GM23248 (cell line): ENCODE measurements around the gene BIRC7. TPM values are rescaled to one million over a fixed set of nuclear protein-coding genes. Genes with fewer than 3 reads are reported as not detected.

ENCODE experiments used
- DNase-seq: peaks from one replicate; pipeline ENCODE4 v3.0.0-alpha.2; 2015
- H2AFZ ChIP-seq: fragments of 200-600 bp; sonication (generic); 2 replicates; pipeline ENCODE4 v1.6.1; 2016; ENCODE audit warnings: antibody characterized with exemption
- H3F3A ChIP-seq: fragments of 200-600 bp; sonication (generic); 2 replicates; pipeline ENCODE4 v1.6.1; 2016; ENCODE audit warnings: mild to moderate bottlenecking, antibody characterized with exemption, mixed run types; ENCODE audit not compliant: insufficient read depth
- H3K27ac ChIP-seq: fragments of 200-600 bp; sonication (generic); 2 replicates; pipeline ENCODE4 v1.5.1; 2016; ENCODE audit warnings: mild to moderate bottlenecking
- H3K27me3 ChIP-seq: fragments of 200-600 bp; sonication (generic); replicated peaks from 2 replicates; pipeline ENCODE4 v1.6.1; 2016; ENCODE audit warnings: mild to moderate bottlenecking; ENCODE audit not compliant: insufficient read depth
- H3K36me3 ChIP-seq: fragments of 200-600 bp; sonication (generic); 2 replicates; pipeline ENCODE4 v1.6.1; 2016; ENCODE audit warnings: low read depth, mild to moderate bottlenecking
- H3K4me1 ChIP-seq: fragments of 200-600 bp; sonication (generic); 2 replicates; pipeline ENCODE4 v1.6.1; 2016; ENCODE audit warnings: mild to moderate bottlenecking; ENCODE audit not compliant: insufficient read depth
- H3K4me2 ChIP-seq: fragments of 200-600 bp; sonication (generic); one replicate; pipeline ENCODE4 v1.6.1; 2016; ENCODE audit warnings: mild to moderate bottlenecking; ENCODE audit not compliant: unreplicated experiment
- H3K4me3 ChIP-seq: fragments of 200-600 bp; sonication (generic); 2 replicates; pipeline ENCODE4 v1.5.1; 2016; ENCODE audit warnings: mild to moderate bottlenecking
- H3K79me2 ChIP-seq: fragments of 200-600 bp; sonication (generic); 2 replicates; pipeline ENCODE4 v1.6.1; 2016; ENCODE audit warnings: mild to moderate bottlenecking; ENCODE audit not compliant: insufficient read depth
- H3K9ac ChIP-seq: fragments of 200-600 bp; sonication (generic); 2 replicates; pipeline ENCODE4 v1.6.1; 2016; ENCODE audit warnings: mild to moderate bottlenecking
- H3K9me2 ChIP-seq: fragments of 200-600 bp; sonication (generic); 2 replicates; pipeline ENCODE4 v1.6.1; 2016; ENCODE audit warnings: mixed run types, mild to moderate bottlenecking, moderate library complexity; ENCODE audit not compliant: insufficient read depth
- H3K9me3 ChIP-seq: fragments of 200-600 bp; sonication (generic); one replicate; pipeline ENCODE4 v1.6.1; 2017; ENCODE audit warnings: low read depth
- H4K20me1 ChIP-seq: fragments of 200-600 bp; sonication (generic); 2 replicates; pipeline ENCODE4 v1.6.0; 2016; ENCODE audit not compliant: insufficient read depth
- EZH2 ChIP-seq: fragments of 200-600 bp; sonication (generic); IDR thresholded peaks from 2 replicates; pipeline ENCODE4 v1.6.1; 2018; ENCODE audit warnings: antibody characterized with exemption, mild to moderate bottlenecking; ENCODE audit not compliant: insufficient read depth, poor library complexity, severe bottlenecking
- EZH2phosphoT487 ChIP-seq: fragments of 200-600 bp; sonication (generic); IDR thresholded peaks from 2 replicates; pipeline ENCODE4 v1.6.1; 2018; ENCODE audit warnings: antibody characterized with exemption, moderate library complexity, mild to moderate bottlenecking, low read depth; ENCODE audit not compliant: insufficient read depth
- WGBS, 2 experiments: methylation state at CpG; one replicate each; pipeline ENCODE4 v1.1.6; 2015 to 2017; ENCODE audit warnings: low lambda C conversion rate in 2 of 2, low coverage in 1 of 2; ENCODE audit errors: missing lambda C conversion rate in 2 of 2; 5-methylcytosine and 5-hydroxymethylcytosine counted together
- in situ Hi-C: fragments of 300-500 bp; cut with MboI; formaldehyde crosslinking; loops from 2 replicates; pipeline ENCODE4 v1.15.0; 2020
- polyA plus RNA-seq: library from polyadenylated mRNA; unstranded; fragments of >200 nt; fragmentation: Nextera tagmentation; extraction: Ambion mirVana; gene quantifications from 2 replicates; pipeline ENCODE4 v1.2.1, GENCODE V29; 2016
- total RNA-seq: library from RNA; depleted of rRNA; stranded (reverse); fragments of >200 nt; shearing (Covaris generic); gene quantifications from 2 replicates; pipeline ENCODE4 v1.2.3, GENCODE V29; 2014

Gene BIRC7
- total and polyA plus RNA-seq, 2 experiments from 2014 or later: not detected

- in situ Hi-C loops: no loop called here
- no peaks in the 10 kb centered on the region for H3K4me1 ChIP-seq
- H3K9me3 ChIP-seq: no peaks in the 10 kb centered on the region
- no peaks in the 10 kb centered on the region for H4K20me1 ChIP-seq
- DNase-seq: no peak
- no peaks in the 10 kb centered on the region for H3K9me2 ChIP-seq
- H3K27me3 ChIP-seq: peaks cover 31% of the 10 kb centered on the region
- H3K4me3 ChIP-seq: no peak within 1 kb of the TSS
- H3F3A ChIP-seq: no peaks in the 10 kb centered on the region
- H3K36me3 ChIP-seq: no peaks in the 10 kb centered on the region
- H3K4me2 ChIP-seq: no peak within 1 kb of the TSS
- TF ChIP-seq EZH2phosphoT487: no peak
- H3K79me2 ChIP-seq: no peaks in the 10 kb centered on the region
- 0 to 3% methylated on average over 17 to 24 of the region's 46 CpGs for WGBS, 2 experiments
- no peak within 1 kb of the TSS for H2AFZ ChIP-seq
- no peak within 1 kb of the TSS for H3K27ac ChIP-seq
- H3K9ac ChIP-seq: no peak within 1 kb of the TSS
These were observed 18.5 kb downstream of the BIRC7 start, which contains the start of gene NKAIN4 for GRCh38 chr20:63254232-63254605. Gene NKAIN4 (minus strand): TSS chr20:63254463. CDS start chr20:63254450, 13 bp downstream.

- in situ Hi-C loops: no loop called here
- Histone ChIP-seq H3K79me2 (no peaks in the 10 kb centered on the region), H3K9ac (no peak overlapping the region), H3K4me2 (no peak overlapping the region), H3K4me1 (no peaks in the 10 kb centered on the region), H3F3A (no peaks in the 10 kb centered on the region), H4K20me1 (no peaks in the 10 kb centered on the region), H2AFZ (no peak overlapping the region), H3K27ac (no peak overlapping the region), H3K9me3 (no peaks in the 10 kb centered on the region), H3K9me2 (no peaks in the 10 kb centered on the region), H3K27me3 (peaks cover 32% of the 10 kb centered on the region), H3K36me3 (no peaks in the 10 kb centered on the region), H3K4me3 (no peak overlapping the region)
- no peak for DNase-seq
- WGBS, 2 experiments: 33 to 35% methylated on average over 43 to 47 of the region's 56 CpGs
- TF ChIP-seq EZH2phosphoT487 (no peak), EZH2 (peak; percentile 37)
These were observed 19.1 kb downstream of the BIRC7 start for GRCh38 chr20:63254606-63255384.

GRCh38 chr20:63255931-63256704 lies 20.4 kb downstream of the BIRC7 start:
- Histone ChIP-seq H3K4me3 (no peak overlapping the region), H3K27me3 (peaks cover 32% of the 10 kb centered on the region), H3K4me2 (no peak overlapping the region)

GRCh38 chr20:63256954-63257353 lies 21.2 kb downstream of the BIRC7 start:
- Histone ChIP-seq H3K9me2 (no peaks in the 10 kb centered on the region), H3K27ac (no peak overlapping the region), H3K36me3 (no peaks in the 10 kb centered on the region), H2AFZ (no peak overlapping the region), H3K4me3 (no peak overlapping the region), H3K9ac (no peak overlapping the region), H3K27me3 (peaks cover 32% of the 10 kb centered on the region), H4K20me1 (no peaks in the 10 kb centered on the region), H3K9me3 (no peaks in the 10 kb centered on the region), H3F3A (no peaks in the 10 kb centered on the region), H3K4me1 (no peaks in the 10 kb centered on the region), H3K79me2 (no peaks in the 10 kb centered on the region), H3K4me2 (no peak overlapping the region)
- in situ Hi-C loops: no loop called here
- WGBS, 2 experiments: 72 to 74% methylated on average over 3 to 4 of the region's 4 CpGs
- no peak for DNase-seq
- no peak for TF ChIP-seq EZH2
- no peak for TF ChIP-seq EZH2phosphoT487

More at GRCh38 chr20:63255931-63256704, 20.4 kb downstream of the BIRC7 start:
- H3K4me1 ChIP-seq: no peaks in the 10 kb centered on the region
- no peaks in the 10 kb centered on the region for H3K9me3 ChIP-seq
- no peak for DNase-seq
- no peak overlapping the region for H3K9ac ChIP-seq
- TF ChIP-seq EZH2phosphoT487 (no peak), EZH2 (no peak)
- WGBS, 2 experiments: 58 to 61% methylated on average over 31 of the region's 31 CpGs
- no peak overlapping the region for H2AFZ ChIP-seq
- H3K79me2 ChIP-seq: no peaks in the 10 kb centered on the region
- H3K9me2 ChIP-seq: no peaks in the 10 kb centered on the region
- no peaks in the 10 kb centered on the region for H3F3A ChIP-seq
- in situ Hi-C loops: no loop called here
- no peaks in the 10 kb centered on the region for H4K20me1 ChIP-seq
- no peak overlapping the region for H3K27ac ChIP-seq
- H3K36me3 ChIP-seq: no peaks in the 10 kb centered on the region
